Hematopoietic multipotent progenitor cell treated with erythropoietin and hydrocortisone succinate and interleukin-3 and kit ligand, for 6 days (in vitro differentiated cells): ENCODE data around the gene GABRG3.
A peak's percentile ranks its signal among the peaks of the same experiment; 100 is the strongest.
"Not testable (repeated sequence)": the region's sequence is repeated elsewhere in the genome, so short reads cannot be mapped to it uniquely, and the experiment has no call there.

Source experiments
- DNase-seq: peaks from one replicate; pipeline ENCODE4 v3.0.0-alpha.2; 2015

GABRG3 gene

DNA sequence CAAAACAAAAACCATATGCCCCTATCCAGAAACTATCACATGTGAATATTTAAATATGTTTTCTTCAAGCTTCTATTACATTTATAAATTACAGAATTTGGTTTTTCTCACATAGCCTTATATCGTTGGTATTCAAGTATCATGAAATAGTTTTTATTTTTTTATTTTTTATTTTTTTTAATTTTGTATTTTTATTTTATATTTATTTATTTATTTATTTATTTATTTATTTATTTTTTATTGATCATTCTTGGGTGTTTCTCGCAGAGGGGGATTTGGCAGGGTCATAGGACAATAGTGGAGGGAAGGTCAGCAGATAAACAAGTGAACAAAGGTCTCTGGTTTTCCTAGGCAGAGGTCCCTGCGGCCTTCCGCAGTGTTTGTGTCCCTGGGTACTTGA is 32.0 kb downstream of the GABRG3 start:
- not testable (repeated sequence) for DNase-seq

DNA sequence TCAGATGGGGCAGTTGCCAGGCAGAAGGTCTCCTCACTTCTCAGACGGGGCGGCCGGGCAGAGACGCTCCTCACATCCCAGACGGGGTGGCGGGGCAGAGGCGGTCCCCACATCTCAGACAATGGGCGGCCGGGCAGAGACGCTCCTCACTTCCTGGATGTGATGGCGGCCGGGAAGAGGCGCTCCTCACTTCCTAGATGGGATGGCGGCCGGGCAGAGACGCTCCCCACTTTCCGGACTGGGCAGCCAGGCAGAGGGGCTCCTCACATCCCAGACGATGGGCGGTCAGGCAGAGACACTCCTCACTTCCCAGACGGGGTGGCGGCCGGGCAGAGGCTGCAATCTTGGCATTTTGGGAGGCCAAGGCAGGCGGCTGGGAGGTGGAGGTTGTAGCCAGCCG is 33.2 kb downstream of the GABRG3 start:
- not testable (repeated sequence) for DNase-seq

- DNase-seq: peak; percentile 88
Observed at GRCh38 chr15:27017168-27017809, 46.3 kb downstream of the GABRG3 start.

DNA sequence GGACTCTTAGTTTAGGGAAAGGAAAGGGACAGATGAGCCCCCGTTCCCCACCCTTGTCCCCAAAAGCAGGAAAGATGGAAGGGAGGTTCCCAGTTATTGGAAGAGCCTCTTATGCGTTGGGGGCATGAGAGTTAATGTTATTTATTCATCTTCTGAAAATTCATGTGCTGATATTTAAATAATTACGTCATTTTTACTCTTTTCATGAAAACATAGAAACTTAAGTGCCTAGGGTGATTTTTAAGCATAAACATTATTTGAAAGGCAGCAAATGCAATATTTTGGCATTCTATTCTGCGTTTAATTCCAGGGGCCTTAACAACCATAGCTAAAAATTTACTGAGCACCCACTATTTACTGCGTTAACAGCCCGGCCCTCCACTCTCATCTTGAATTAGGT is 48.7 kb downstream of the GABRG3 start:
- no peak for DNase-seq

DNA sequence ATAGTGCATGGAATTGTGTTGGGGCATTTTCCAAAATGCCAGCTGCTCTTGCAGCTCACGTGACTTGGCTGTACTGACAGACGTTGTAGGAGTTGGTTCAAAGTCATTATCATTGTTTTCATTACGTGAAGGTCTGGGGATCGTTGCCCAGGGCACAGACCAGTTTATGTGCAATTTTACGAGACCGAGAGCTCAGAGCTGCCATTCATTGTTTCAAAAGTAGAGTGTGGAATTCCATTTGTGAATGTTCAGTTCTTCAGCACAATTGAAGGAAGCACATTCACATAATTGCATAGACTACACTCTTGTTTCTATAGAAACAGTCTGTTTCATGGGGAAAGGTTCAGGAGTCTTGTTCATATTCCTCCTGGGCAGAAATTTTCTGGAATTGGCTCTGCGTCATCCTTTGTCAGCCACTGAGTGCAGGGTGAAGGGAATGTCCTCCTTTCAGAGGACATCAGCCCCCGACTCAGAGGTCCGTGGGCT is 54.5 kb downstream of the GABRG3 start:
- no peak for DNase-seq

DNA sequence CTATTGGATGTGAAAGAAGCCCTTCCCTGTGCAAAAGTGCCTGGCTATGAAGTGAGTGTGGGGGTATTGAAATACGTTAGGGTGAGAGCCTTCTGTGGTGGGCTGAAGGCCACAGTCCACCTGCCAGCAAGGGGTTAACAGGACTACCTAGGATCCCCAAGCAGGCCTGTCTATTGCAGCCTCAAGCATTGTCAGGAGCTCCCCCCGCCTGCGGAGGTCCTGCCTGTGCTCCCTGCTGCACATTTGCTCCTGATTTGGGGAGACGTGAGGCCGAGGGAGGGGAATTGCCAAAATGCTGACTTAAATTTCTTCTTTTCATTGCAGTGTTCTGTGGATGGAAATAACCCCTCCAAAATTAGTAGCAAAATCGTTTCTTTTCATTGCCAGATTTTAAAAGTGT is 56.2 kb downstream of the GABRG3 start:
- no peak for DNase-seq

DNA sequence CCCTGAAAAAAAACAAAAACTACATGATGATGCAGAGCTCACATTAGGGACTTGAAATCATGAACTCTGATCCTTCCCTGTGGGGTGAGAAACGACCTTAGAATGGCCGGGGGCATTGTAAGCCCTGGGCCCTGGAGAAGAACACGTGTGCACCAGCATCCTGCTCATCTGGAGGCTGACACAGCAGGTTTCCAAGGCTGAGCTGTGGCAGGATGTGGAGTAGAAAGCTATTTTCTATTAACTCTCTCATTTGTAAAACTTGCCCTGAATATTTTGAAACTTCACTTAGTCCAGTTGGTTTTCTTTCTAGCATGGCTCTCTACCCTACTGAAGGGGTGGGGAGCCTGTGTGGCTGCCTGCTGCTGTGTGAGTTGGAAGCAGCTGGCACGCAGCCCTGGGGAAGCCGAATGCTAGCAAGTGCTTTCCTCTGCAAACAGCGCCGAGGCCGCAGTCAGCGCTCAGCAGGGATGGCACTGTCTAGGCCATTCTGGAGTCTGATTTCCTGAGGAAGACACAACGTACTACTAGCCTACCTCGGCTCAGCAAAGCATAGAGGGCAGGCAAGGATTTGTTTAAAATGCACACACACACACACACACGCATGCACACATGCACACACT is 58.0 kb downstream of the GABRG3 start:
- DNase-seq: no peak

DNA sequence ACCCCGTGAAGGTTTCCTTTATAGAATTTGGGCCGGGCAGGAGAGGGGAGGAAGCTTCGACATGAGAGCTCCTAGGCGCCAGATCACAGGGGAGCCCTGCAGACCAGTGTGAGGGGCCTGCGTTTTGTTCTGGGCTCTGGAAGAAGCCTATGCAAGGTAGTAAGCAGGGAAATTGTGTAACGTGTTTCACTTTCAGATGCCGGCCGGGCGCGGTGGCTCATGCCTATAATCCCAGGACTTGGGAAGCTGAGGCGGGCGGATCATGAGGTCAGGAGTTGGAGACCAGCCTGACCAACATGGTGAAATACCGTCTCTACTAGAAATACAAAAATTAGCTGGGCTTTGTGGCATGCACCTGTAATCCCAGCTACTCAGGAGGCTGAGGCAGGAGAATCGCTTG is 65.2 kb downstream of the GABRG3 start:
- DNase-seq: no peak

- DNase-seq: no peak
Observed at GRCh38 chr15:27037501-27037900, 66.5 kb downstream of the GABRG3 start.

DNA sequence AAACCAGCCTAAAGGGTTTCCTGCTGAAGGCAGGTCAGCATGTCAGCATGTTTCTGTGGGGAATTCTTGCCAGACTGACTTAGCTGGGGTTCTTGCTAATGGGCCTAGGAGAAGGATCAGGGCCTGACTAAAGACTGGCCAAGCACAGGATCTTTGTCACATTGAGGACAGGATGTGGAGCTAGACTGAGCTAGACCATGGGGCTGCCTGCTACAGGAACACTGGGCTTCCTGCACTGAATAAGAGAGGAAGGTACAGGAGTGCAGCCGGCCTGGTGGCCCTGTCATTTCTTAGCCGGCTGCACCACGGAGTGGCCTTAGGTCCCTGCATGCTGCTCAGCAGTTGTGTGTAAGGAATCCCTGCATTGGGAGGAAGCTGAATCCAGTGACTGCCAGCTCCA is 68.2 kb downstream of the GABRG3 start:
- no peak for DNase-seq

- no peak for DNase-seq
Observed at GRCh38 chr15:27042230-27042629, 71.2 kb downstream of the GABRG3 start.

GRCh38 chr15:27042646-27043045 is 71.7 kb downstream of the GABRG3 start:
- no peak for DNase-seq

- no peak for DNase-seq
Observed at GRCh38 chr15:27043770-27044169, 72.8 kb downstream of the GABRG3 start.

- no peak for DNase-seq
Observed at GRCh38 chr15:27045796-27046195, 74.8 kb downstream of the GABRG3 start.

DNA sequence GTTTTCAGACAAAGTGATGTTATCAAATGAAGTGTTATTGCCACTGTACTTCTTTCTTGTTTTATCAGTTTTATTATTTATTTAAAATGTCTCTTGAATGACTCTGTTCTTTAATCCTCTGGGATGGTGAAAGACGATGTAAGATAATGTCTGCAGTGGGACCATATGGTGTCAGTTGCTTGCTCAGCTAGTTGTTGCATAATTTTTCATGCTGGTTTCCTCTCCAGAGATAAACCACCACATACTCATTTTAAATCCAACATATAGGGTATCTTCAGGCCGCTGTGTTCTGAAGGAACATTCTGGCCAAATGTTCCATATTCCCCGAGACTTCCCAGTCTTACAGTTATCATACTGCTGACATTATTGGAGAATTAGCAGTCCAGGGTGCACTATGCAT is 75.9 kb downstream of the GABRG3 start:
- peak; percentile 21 for DNase-seq

- no peak for DNase-seq
Observed at GRCh38 chr15:27050163-27050562, 79.2 kb downstream of the GABRG3 start.

- no peak for DNase-seq
Observed at GRCh38 chr15:27054426-27054825, 83.4 kb downstream of the GABRG3 start.

DNA sequence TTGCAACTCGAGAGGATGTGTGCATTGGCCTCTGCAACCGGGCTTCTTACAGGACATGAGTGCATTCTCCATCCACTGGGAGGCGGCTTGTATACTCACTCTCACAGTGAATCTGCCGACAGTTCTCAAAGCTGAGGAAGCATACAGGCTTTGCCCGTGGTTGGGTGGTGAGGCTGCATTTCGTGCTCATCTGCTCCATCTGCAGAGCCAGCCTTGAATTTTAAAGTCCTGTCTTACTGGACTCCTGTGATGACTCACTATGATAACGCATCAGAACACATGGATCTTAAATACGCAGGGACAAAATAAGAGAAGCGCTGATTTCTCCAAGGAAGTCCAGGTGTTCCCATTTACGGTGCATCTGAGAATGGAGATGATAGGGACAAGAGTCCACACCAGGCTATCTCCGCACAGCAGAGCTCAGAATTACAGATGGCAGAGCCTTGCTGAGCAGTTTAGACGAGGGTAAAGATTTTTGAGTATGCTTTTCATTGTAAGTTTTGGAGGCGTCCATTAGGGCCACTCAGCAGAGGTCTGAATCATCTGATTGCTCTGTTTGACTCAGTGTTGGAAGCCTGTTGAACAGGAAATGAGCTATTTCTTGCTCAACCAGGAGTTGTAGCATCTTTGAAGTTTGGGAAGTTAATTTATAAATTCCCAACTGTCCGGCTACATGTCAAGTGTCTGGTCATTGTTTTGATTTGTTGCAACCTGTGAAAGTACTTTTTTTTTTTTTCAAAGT is 87.1 kb downstream of the GABRG3 start:
- no peak for DNase-seq

- no peak for DNase-seq
Observed at GRCh38 chr15:27058939-27059338, 88.0 kb downstream of the GABRG3 start.

DNA sequence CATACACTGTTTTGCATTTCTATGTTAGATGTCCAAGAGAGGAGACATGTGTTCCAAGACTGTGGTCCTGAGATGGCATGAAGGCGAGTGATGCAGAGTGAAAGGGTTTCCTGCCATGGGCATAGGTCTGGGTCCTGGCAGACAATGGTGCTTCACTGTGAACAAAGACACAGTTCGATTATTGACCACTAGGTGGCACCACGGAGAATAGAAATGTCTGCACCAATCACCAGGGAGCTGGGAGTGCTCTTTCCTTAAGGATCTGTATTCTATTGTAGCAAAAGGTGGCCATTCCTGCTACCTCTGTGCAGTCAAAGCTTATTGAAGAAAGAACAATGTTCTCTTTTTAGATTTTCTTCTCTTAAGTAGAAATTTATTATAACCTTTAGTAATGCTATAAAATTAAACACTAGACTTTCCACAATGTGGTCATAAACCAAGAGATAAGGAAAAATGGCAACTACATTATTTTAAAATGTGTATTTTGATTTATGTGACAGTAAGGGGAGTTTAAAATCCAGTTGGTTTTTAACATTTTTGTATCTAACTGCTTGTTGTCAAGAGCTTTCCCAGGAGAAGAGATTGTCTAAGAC is 88.7 kb downstream of the GABRG3 start:
- DNase-seq: peak; percentile 74

GRCh38 chr15:27061739-27062138 is 90.8 kb downstream of the GABRG3 start:
- no peak for DNase-seq

DNA sequence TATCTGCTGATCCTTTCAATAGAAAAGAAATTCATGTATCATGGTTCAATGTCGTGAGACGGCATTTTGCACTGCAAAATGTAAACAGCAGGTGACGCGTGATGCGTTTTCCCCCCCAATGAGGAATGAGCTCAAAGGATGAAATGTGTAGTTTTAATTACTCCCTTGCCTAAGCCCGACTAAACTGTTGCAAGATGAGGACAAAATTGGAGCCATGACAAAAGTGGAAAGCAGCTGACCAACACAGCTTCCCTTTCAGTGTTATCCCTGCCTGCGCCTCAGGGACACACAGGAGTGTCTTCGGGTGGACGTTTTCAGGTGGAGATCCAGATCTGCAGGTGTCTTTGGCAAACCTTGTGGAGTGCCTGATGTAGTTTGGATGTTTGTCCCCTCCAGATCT is 92.0 kb downstream of the GABRG3 start:
- DNase-seq: no peak

- DNase-seq: no peak
Observed at GRCh38 chr15:27064080-27064479, 93.1 kb downstream of the GABRG3 start.

DNA sequence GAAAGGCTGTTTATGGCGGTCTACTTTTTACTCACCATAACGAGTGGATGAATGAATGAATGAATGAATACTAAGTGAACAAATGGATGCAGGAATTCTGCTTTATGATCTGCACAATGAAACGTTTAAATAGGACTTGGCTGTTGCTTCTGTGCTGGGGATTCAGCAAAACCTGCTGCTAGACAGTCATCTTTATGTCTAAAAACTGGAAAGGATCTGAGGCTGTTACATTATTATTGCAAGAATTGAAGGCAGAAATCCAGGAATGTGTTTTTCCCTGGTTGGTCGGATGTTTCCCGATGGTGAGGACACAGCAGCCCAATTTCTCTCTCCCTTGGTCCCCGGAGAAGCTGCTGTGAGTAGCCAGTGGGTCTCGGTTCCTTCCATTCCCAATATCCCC is 94.2 kb downstream of the GABRG3 start:
- no peak for DNase-seq
